GM10266 (cell line): ENCODE measurements around the gene KIF26A.

Experiments
- DNase-seq: peaks from one replicate; pipeline ENCODE4 v3.0.0; 2012; ENCODE audit errors: extremely low spot score
- TF ChIP-seq, protein P1 (sequence below): IDR thresholded peaks from 2 replicates; pipeline ENCODE4 v1.5.1; 2012; ENCODE audit warnings: mild to moderate bottlenecking, low read depth; ENCODE audit not compliant: control insufficient read depth, insufficient read depth; ENCODE audit errors: missing control alignments

KIF26A gene

DNA sequence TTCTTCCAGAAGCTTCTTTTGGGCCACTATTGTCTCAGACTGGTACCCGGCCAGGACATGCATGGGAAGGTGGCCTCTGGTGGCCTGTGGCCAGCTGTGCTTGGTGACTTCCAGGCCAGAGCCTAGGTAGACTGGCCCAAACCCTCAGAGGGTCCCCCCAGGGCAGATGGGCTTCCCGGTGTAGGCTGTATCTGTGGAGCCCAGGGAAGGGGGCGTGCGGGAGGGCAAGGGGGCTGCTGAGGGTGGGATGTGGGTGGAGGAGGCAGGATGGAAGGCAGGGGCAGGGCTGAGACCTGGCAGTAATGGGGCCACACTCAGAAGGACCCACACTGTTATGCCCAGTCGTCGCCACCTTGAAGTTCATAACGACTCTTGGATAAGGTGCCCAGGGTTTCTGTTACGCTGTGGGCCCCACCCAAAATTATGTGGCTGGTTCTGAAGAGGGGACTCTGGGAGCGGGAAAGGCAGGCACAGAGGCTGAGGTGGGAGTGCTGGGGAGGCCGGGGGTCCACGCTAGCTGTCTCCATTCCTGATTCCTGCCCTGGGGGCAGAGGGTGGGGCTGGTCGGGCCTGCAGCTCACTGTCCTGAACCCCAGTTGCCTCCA lies 52.1 kb downstream of the KIF26A start:
- DNase-seq, result no peak
- TF ChIP-seq, protein P1, sequence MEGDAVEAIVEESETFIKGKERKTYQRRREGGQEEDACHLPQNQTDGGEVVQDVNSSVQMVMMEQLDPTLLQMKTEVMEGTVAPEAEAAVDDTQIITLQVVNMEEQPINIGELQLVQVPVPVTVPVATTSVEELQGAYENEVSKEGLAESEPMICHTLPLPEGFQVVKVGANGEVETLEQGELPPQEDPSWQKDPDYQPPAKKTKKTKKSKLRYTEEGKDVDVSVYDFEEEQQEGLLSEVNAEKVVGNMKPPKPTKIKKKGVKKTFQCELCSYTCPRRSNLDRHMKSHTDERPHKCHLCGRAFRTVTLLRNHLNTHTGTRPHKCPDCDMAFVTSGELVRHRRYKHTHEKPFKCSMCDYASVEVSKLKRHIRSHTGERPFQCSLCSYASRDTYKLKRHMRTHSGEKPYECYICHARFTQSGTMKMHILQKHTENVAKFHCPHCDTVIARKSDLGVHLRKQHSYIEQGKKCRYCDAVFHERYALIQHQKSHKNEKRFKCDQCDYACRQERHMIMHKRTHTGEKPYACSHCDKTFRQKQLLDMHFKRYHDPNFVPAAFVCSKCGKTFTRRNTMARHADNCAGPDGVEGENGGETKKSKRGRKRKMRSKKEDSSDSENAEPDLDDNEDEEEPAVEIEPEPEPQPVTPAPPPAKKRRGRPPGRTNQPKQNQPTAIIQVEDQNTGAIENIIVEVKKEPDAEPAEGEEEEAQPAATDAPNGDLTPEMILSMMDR, result no peak

DNA sequence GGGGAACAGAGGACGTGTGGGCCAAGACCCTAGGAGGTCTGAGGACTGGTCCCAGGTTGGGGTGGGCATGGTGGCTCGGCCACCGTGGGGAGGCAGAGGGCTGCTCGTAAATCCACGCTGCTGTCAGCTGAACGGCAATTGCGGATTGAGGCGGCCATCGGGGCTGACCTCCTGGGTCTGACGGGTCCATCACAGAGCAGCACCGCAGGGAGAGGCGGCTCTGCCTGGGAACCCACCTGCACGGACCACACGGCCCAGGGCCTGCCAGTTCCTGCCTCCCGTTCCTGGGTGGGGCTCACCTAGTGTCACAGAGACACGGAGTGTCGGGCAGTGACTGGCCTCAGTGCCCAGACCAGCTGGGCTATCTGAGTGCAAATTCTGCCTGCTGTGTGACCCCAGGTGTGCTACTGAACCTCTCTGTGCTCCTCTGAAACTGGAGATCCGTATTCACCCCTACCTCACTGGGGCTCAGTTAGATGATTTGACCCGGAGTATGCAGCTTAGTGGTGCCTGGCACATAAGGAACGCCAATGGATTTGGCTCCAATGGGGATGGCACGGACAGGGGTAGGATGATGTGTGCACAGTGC lies 53.1 kb downstream of the KIF26A start:
- DNase-seq, result no peak
- TF ChIP-seq, protein P1, result no peak

DNA sequence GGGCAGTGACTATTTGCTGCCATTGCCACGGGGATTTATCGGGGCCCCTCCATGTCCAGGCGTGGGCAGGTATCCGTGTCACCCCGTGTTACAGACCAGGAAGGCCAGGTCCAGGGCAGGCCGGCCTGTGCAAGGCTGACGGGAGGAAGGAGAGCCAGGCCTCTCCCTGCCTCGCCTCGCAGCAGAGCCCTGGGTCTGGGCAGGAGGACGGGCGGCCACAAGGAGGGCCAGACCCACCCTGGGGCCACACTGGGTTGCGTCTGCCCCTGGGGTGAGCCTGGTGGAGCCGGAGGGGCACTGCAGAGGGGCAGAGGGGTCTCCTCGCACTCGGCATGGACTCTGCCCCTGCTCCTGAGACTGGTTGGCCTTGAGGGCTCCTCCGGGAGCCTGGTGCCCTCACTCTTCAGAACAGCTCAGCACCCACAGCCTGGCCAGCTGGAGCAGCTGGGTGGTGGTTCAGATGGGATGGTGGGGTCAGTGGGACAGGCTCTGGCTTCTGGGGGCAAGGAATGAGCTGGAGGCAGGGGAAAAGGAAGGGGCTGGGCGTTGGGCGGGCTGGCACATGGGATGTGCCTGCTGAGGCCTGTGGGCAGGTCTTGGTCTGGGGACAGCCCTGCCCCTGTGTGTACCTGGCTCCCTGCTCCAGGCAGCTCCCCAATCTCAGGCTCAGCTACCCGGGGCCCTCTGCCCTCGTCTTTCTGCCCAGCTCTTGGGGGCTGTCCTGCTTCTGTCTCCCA lies 53.9 kb downstream of the KIF26A start:
- TF ChIP-seq, protein P1, result no peak
- DNase-seq, result no peak

DNA sequence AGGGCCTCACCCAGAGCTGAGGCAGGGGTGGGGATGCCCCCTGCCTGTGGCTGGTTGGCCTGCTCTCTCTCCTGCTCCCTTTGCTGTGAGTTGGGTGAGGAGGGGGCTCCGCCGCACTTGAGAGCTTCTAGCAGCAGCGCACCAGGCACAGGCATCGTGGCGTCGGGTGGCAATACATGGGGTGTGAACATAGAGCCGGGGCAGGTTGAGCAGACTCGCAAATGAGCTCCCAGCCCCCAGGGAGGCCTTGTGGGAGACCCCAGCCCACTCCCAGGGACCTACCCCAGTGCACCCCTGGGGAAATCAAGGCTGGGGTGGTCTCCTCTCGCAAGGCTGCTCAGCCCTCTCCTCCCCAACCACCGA lies 54.5 kb downstream of the KIF26A start:
- DNase-seq, result no peak
- TF ChIP-seq, protein P1, result no peak

DNA sequence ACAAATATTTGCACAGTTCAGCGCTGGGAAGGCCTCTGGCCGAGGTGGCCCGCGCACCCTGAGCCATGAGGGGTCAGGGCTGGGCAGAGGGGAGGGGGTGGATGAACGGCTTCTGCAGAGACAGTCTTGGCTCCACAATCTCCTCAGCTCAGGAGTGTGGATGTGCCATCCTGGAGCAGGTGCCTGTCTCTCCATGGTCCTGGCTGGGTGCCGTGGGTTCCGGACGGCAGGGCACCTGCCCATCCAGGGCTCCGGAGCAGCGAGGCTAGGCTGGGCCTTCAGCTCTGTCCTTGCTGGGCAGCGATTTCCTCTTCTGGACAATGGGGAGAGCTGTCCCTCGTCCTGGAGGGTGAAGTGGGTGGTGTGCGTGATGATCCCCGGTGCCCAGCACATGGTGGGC lies 55.6 kb downstream of the KIF26A start:
- TF ChIP-seq, protein P1, result no peak
- no peak for DNase-seq

DNA sequence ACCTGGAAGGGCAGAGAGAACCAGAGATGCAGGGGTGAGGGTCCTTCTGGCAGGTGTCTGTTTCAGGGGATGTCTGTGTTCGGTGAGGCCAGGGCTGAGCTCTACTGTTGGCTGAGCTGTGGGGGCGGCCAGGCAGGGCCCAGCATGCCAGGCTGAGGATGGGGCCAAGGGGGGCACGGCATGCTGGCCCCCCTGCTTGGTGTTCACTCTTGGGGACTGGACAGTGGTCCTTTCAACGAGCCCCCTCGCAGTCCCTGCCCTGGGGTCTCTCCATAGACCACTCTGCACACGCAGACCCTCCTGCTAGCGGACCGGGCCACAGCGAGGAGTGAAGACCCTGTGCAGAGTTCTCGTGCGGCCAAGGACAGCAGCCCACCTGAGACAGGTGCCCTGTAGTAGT lies 56.3 kb downstream of the KIF26A start:
- no peak for DNase-seq
- TF ChIP-seq, protein P1, result no peak

DNA sequence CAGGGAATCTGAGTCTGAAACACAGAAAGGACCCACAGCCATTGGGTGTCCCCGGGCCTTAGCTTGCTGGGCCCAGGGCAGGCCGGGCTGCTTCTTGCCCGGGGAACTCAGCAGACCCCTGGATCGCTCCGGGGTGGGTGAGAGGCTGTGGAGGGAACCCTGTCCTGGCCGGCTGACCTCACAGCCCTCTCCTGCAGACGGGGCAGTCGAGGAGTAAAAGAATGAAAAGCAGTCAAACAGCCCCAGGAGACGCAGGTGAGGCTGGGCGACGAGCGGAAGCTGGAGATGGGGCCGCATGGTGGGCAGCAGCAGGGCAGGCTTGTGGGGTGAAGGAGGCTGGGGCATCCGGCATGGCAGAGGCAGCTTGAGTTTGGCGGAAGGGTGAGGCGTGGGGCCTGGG lies 57.0 kb downstream of the KIF26A start:
- DNase-seq, result no peak
- TF ChIP-seq, protein P1, result no peak
